Nucleus accumbens (tissue), 56 donors: ENCODE measurements around the gene CSNK1D.
A peak's percentile ranks its signal among the peaks of the same experiment; 100 is the strongest.
"Not testable (repeated sequence)": the region's sequence is repeated elsewhere in the genome, so short reads cannot be mapped to it uniquely, and the experiment has no call there.

ENCODE experiments used
- DNase-seq, 56 donors: peaks; one replicate each; lab custom pipeline; 2025; lab: John Stamatoyannopoulos, UW

CSNK1D gene

GRCh38 chr17:82254746-82255145 lies 18.8 kb downstream of the CSNK1D start:
- not testable (repeated sequence) for DNase-seq

- DNase-seq: not testable (repeated sequence)
These were observed 19.4 kb downstream of the CSNK1D start for GRCh38 chr17:82254096-82254495.

GRCh38 chr17:82253179-82253544 lies 20.3 kb downstream of the CSNK1D start:
- no peak for DNase-seq

GRCh38 chr17:82252511-82253178 lies 20.9 kb downstream of the CSNK1D start:
- no peak for DNase-seq

GRCh38 chr17:82250868-82251500 lies 22.5 kb downstream of the CSNK1D start:
- no peak for DNase-seq

GRCh38 chr17:82249896-82250581 lies 23.5 kb downstream of the CSNK1D start:
- no peak for DNase-seq

GRCh38 chr17:82248815-82249674 lies 24.5 kb downstream of the CSNK1D start:
- no peak for DNase-seq

GRCh38 chr17:82247856-82248671 lies 25.4 kb downstream of the CSNK1D start:
- no peak for DNase-seq

- no peak for DNase-seq
These were observed 26.2 kb downstream of the CSNK1D start for GRCh38 chr17:82247182-82247823.

GRCh38 chr17:82246365-82247181 lies 26.9 kb downstream of the CSNK1D start:
- DNase-seq: peak in 4 of 56 donors; percentile 19 to 37 (median 24)

GRCh38 chr17:82246040-82246364 lies 27.5 kb downstream of the CSNK1D start:
- no peak for DNase-seq

- DNase-seq: peak in 11 of 56 donors; percentile 12 to 51 (median 24)
These were observed 28.1 kb downstream of the CSNK1D start for GRCh38 chr17:82245134-82246039.

GRCh38 chr17:82244413-82245133 lies 28.9 kb downstream of the CSNK1D start:
- DNase-seq: peak in 24 of 56 donors; percentile 5 to 63 (median 30)

GRCh38 chr17:82243648-82244412 lies 29.7 kb downstream of the CSNK1D start:
- no peak for DNase-seq

GRCh38 chr17:82242977-82243647 lies 30.4 kb downstream of the CSNK1D start:
- DNase-seq: peak in 52 of 56 donors; percentile 19 to 87 (median 62)

GRCh38 chr17:82242698-82242976 lies 30.9 kb downstream of the CSNK1D start:
- no peak for DNase-seq
